MCF 10A (cell line): ENCODE results near the gene ROBO2. TPM values are rescaled to one million over a fixed set of nuclear protein-coding genes. Genes with fewer than 3 reads are reported as not detected.

ENCODE experiments used
- BruUV-seq: library from RNA; stranded (reverse); fragments of 400-500 nt; replicated peaks from 2 replicates; lab custom pipeline; 2021; lab: Mats Ljungman, UMichigan
- CTCF ChIA-PET: fragments of 300-600 bp; sonication (Branson Sonifier 250); formaldehyde crosslinking; extraction: SDS; loops from one replicate; lab custom pipeline; 2021; ENCODE audit warnings: antibody characterized with exemption, inconsistent platforms; lab: Yijun Ruan, JAX
- POLR2A ChIA-PET: fragments of 300-600, 350-650 bp; sonication (Branson Sonifier 250); formaldehyde crosslinking; extraction: SDS; loops from one replicate; lab custom pipeline; 2020; ENCODE audit warnings: antibody characterized with exemption, inconsistent platforms; lab: Yijun Ruan, JAX
- DNase-seq: peaks from one replicate; pipeline ENCODE4 v3.0.0-alpha.2; 2018; ENCODE audit not compliant: unreplicated experiment
- H3K27ac Mint-ChIP-seq: one replicate; pipeline ENCODE4 v1.8.0; 2022; ENCODE audit warnings: mild to moderate bottlenecking, low read depth, mixed read lengths; ENCODE audit not compliant: unreplicated experiment
- H3K27me3 Mint-ChIP-seq: one replicate; pipeline ENCODE4 v1.8.0; 2022; ENCODE audit warnings: mixed read lengths; ENCODE audit not compliant: insufficient read depth, unreplicated experiment
- H3K36me3 Mint-ChIP-seq: one replicate; pipeline ENCODE4 v1.8.0; 2022; ENCODE audit warnings: mild to moderate bottlenecking, moderate library complexity, mixed read lengths; ENCODE audit not compliant: insufficient read depth, unreplicated experiment
- H3K4me1 Mint-ChIP-seq: one replicate; pipeline ENCODE4 v1.8.0; 2022; ENCODE audit warnings: mixed read lengths; ENCODE audit not compliant: insufficient read depth, unreplicated experiment
- H3K4me3 Mint-ChIP-seq: one replicate; pipeline ENCODE4 v1.8.0; 2022; ENCODE audit warnings: mild to moderate bottlenecking, moderate library complexity, mixed read lengths; ENCODE audit not compliant: unreplicated experiment
- H3K9me3 Mint-ChIP-seq: one replicate; pipeline ENCODE4 v1.8.0; 2022; ENCODE audit warnings: mixed read lengths; ENCODE audit not compliant: unreplicated experiment
- CTCF ChIP-seq: fragments of 200-600 bp; IDR thresholded peaks from one replicate; pipeline ENCODE4 v1.8.0; 2022; ENCODE audit warnings: antibody characterized with exemption, mild to moderate bottlenecking; ENCODE audit not compliant: unreplicated experiment
- intact Hi-C: fragments of 100-400 bp; cut with micrococcal nuclease; formaldehyde crosslinking; loops from 2 replicates; pipeline ENCODE4 v1.14.1; 2022
- total RNA-seq: library from RNA; stranded (reverse); gene quantifications from 2 replicates; pipeline ENCODE4 v1.2.3, GENCODE V29; 2022

ROBO2 gene
- total RNA-seq, 1 experiment from 2014 or later, result not detected

GRCh38 chr3:77137559-77137958 lies 97.7 kb downstream of the ROBO2 start:
- DNase-seq, result no peak
- ChIA-PET CTCF (no interaction called here), POLR2A (no interaction called here)
- Mint-ChIP-seq H3K4me1 (no peaks in the 10 kb centered on the region), H3K27ac (no peak overlapping the region), H3K27me3 (peaks cover 74% of the 10 kb centered on the region), H3K36me3 (no peaks in the 10 kb centered on the region), H3K9me3 (no peaks in the 10 kb centered on the region), H3K4me3 (no peak overlapping the region)
- TF ChIP-seq CTCF, result no peak
- intact Hi-C loops, result no loop called here
- no TSS peak for BruUV-seq

- no TSS peak for BruUV-seq
- no peak for DNase-seq
- intact Hi-C loops, result no loop called here
- no peak for TF ChIP-seq CTCF
- H3K27me3 Mint-ChIP-seq, result peaks cover 75% of the 10 kb centered on the region
- H3K9me3 Mint-ChIP-seq, result no peaks in the 10 kb centered on the region
- H3K27ac Mint-ChIP-seq, result no peak overlapping the region
- CTCF ChIA-PET, result no interaction called here
- POLR2A ChIA-PET, result no interaction called here
- no peaks in the 10 kb centered on the region for H3K4me1 Mint-ChIP-seq
- H3K36me3 Mint-ChIP-seq, result no peaks in the 10 kb centered on the region
- no peak overlapping the region for H3K4me3 Mint-ChIP-seq
Observed at GRCh38 chr3:77139624-77140023, 99.7 kb downstream of the ROBO2 start.

- Mint-ChIP-seq H3K36me3 (no peaks in the 10 kb centered on the region), H3K9me3 (no peaks in the 10 kb centered on the region), H3K27ac (no peak overlapping the region), H3K4me3 (no peak overlapping the region), H3K27me3 (peaks cover 83% of the 10 kb centered on the region), H3K4me1 (no peaks in the 10 kb centered on the region)
- no peak for TF ChIP-seq CTCF
- no TSS peak for BruUV-seq
- POLR2A ChIA-PET, result interaction anchor here (1.8 kb wide), 1 partner anchor 79 kb away, joined by 4 read pairs; no protein-coding TSS in a partner anchor
- DNase-seq, result no peak
- CTCF ChIA-PET, result no interaction called here
- intact Hi-C loops, result no loop called here
Observed at GRCh38 chr3:77141423-77141822, 101.5 kb downstream of the ROBO2 start.

GRCh38 chr3:77142578-77142977 lies 102.7 kb downstream of the ROBO2 start:
- H3K27me3 Mint-ChIP-seq, result peaks cover 95% of the 10 kb centered on the region
- no TSS peak for BruUV-seq
- no peak for DNase-seq
- no peaks in the 10 kb centered on the region for H3K36me3 Mint-ChIP-seq
- H3K4me1 Mint-ChIP-seq, result no peaks in the 10 kb centered on the region
- ChIA-PET POLR2A (interaction anchor here (1.8 kb wide), 1 partner anchor 78 kb away, joined by 4 read pairs; no protein-coding TSS in a partner anchor), CTCF (no interaction called here)
- intact Hi-C loops, result no loop called here
- no peaks in the 10 kb centered on the region for H3K9me3 Mint-ChIP-seq
- H3K27ac Mint-ChIP-seq, result no peak overlapping the region
- TF ChIP-seq CTCF, result no peak
- no peak overlapping the region for H3K4me3 Mint-ChIP-seq
